GM12873 (cell line): ENCODE data around the gene RTN1.

Experiments
- TF ChIP-seq, protein P1 (sequence below): IDR thresholded peaks from 2 replicates; pipeline ENCODE4 v1.5.1; 2012; ENCODE audit warnings: low read depth, mild to moderate bottlenecking, moderate library complexity, low read length, control low read depth; ENCODE audit not compliant: insufficient read depth; ENCODE audit errors: missing control alignments

The RTN1 gene

DNA sequence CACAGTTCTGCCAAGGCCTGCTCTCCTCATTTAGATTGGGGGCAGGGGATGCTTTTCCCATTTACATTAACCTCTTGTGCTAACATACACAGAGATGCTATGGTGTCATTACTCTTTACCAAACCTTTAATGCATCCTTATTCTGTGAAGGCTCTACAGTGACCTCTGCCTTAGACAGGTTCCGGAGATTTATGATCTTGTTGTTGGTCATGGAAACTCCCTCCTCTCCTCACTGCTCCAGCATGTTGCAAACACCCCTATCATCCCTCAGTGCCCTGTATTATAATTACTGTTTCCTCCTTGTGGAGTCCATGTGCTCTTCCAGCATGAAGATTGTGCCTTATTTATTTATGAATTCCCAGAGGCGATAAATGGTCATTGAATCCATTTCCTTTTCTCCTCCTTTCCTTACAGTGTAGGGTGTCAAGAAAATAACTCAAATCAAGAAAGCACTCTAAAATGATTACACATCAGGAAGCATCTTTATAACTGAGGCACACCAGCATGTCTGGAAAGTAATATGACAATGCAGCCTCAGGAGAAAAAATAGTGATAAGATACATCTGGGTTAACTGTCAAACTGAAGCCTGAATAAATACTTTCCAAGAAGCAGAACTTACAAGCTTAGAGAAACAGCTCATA is 37.8 kb downstream of the RTN1 start:
- TF ChIP-seq, protein P1, sequence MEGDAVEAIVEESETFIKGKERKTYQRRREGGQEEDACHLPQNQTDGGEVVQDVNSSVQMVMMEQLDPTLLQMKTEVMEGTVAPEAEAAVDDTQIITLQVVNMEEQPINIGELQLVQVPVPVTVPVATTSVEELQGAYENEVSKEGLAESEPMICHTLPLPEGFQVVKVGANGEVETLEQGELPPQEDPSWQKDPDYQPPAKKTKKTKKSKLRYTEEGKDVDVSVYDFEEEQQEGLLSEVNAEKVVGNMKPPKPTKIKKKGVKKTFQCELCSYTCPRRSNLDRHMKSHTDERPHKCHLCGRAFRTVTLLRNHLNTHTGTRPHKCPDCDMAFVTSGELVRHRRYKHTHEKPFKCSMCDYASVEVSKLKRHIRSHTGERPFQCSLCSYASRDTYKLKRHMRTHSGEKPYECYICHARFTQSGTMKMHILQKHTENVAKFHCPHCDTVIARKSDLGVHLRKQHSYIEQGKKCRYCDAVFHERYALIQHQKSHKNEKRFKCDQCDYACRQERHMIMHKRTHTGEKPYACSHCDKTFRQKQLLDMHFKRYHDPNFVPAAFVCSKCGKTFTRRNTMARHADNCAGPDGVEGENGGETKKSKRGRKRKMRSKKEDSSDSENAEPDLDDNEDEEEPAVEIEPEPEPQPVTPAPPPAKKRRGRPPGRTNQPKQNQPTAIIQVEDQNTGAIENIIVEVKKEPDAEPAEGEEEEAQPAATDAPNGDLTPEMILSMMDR = no peak

DNA sequence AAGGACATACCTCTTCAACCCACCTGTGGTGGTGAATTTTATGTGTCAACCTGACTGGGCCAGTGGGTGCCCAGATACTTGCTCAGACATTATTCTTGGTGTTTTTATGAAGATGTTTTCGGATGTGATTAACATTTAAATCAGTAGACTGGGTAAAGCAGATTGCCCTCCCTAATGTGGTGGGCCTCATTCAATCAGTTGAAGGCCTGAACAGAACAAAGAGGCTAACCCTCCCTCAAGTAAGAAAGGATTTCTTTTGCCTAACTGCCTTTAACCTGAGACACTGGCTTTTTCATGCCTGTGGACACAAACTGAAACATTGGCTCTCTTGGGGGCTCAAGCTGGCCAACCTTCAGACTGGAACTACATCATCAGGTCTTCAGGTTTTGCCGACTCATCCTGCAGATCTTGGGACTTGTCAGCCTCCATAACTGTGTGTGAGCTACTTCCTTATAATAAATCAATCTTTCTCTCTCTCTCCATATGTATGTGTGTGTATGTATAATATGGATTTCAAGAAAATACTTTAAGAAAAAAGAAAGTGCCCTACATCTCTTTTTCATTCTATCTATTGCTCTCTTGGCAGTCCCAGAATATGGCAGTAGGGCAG is 39.4 kb downstream of the RTN1 start:
- TF ChIP-seq, protein P1 = no peak

DNA sequence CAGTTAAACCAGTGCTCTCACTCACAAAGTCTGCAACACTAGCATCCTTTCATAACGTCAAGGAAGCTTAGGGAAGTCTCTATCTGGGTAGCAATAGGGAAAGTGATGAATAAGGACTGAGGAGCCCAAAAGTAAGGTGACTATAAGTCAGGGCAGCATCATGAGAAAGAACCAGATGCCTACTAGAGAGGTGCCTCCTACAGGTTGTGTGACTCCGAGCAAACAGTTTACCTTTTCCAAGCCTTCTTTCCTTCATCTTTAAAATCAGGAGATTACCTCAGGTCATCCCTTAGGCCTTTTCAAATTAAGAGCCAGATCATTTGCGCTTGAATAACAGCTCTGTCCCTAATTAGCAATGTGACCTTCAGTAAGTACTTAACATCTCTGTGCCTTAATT is 40.2 kb downstream of the RTN1 start:
- TF ChIP-seq, protein P1 = no peak

- TF ChIP-seq, protein P1 = no peak
These were observed 40.9 kb downstream of the RTN1 start for GRCh38 chr14:59829469-59830337.

DNA sequence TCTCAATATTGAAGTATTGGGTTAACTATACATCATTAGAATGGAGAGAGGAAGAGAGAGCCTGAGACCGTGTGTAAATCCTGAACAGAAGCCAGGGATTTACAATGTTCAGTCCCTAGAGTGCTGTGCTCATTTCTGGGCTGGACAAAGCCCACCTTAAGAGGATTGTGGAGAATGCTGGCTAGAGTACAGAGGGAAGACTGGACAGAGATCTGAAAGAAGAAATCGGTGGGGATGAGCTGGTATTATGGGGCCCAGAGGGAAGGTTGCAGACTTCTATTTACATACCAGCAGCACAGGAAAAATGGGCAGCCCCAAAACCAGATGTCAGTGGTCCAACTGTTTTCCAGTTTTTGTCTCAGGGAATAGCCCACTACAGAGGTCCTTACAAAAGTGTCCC is 42.3 kb downstream of the RTN1 start:
- TF ChIP-seq, protein P1 = no peak

DNA sequence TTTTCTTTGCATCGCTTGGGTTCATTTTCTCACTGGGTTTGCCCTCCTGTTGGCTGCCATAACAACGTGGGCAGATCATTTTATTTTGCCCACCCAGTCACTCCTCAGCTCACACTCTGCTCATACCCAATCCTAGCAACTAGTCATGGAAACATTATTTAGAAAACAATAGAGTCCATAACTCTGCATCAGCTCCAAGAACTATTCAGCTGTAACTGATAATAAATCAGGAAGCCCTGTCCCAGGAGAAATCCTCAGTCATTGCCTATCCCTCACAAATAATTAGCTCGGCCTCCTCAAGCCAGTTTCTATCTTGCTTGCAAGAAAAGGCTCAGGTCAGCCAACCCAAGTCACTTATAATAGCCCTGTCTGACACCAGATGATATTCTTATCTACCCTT is 43.2 kb downstream of the RTN1 start:
- TF ChIP-seq, protein P1 = no peak

DNA sequence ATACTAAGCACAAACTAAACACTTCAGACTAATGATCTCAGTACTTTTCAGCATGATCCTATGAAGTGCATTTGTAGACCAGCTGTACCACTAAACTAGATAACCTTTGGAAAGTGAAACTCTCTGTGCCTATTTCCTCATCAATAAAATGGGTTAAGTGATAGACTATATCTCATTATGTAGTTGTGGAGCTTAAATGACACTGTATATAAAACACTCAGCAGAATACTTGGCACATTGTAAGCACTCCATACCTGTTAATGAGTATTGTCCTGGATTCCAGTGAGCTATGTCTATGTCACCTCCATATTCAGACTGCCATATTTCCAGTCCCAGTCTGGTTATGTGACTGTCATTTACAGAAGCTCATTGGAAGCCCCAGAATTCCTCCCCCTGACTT is 44.4 kb downstream of the RTN1 start:
- TF ChIP-seq, protein P1 = no peak
